ENCODE results near the gene LRRC17. TPM values are rescaled to one million over a fixed set of nuclear protein-coding genes. Genes with fewer than 3 reads are reported as not detected.

LRRC17 gene
- total and polyA plus RNA-seq, 10 of the 15 experiments (the other 5 are each of a cell fraction or from before 2014, with no cell fraction given) = 0.06 to 0.31 (median 0.10) TPM; not detected in 5

GRCh38 chr7:102992509-102992937, 79.7 kb downstream of the LRRC17 start:
- Histone ChIP-seq H4K20me1 (ENCODE audit: control insufficient read depth, insufficient read depth) (no peaks in the 10 kb centered on the region), H3K36me3 (ENCODE audit: control insufficient read depth in 2 of 2, insufficient read depth in 2 of 2, low read length in 1 of 2) (no peaks in the 10 kb centered on the region), H3K9ac (ENCODE audit: control insufficient read depth, insufficient read depth, low read length) (no peak overlapping the region), H3K9me3 (replicated peaks; ENCODE audit: control insufficient read depth, insufficient read depth, low read length) (no peaks in the 10 kb centered on the region; the same call in 2 of the 3 replicates), H2AFZ (ENCODE audit: control insufficient read depth, low read depth, low read length) (no peak overlapping the region), H3K27ac (ENCODE audit: control insufficient read depth, insufficient read depth) (no peak overlapping the region), H3K79me2 (ENCODE audit: control insufficient read depth, insufficient read depth, low read length) (no peaks in the 10 kb centered on the region), H3K4me3 (no peak overlapping the region), H3K4me2 (ENCODE audit: control insufficient read depth, insufficient read depth) (no peak overlapping the region), H3K27me3 (replicated peaks in 1 of 2; ENCODE audit: control insufficient read depth in 2 of 2, insufficient read depth in 2 of 2, low read length in 1 of 2) (peaks cover 0 to 3% of the 10 kb centered on the region in 2 experiments; a peak in 2 of 4 replicates), H3K4me1 (ENCODE audit: control insufficient read depth, insufficient read depth, low read length) (no peaks in the 10 kb centered on the region)
- ChIA-PET CTCF (no interaction called here), RAD21 (ENCODE audit: unreplicated experiment) (interaction anchor here (1.5 kb wide), 1 partner anchor 70 kb away, joined by 3 read pairs; no protein-coding TSS in a partner anchor), SMC1A (ENCODE audit: uncharacterized antibody, unreplicated experiment) (no interaction called here), POLR2A (no interaction called here)
- in situ Hi-C loops (cut with MboI) = no loop called here
- TF ChIP-seq PRDM15 (CRISPR knock-in tag; IDR thresholded peaks at IDR 0.05) = no peak
- TF ChIP-seq BMI1 (IDR thresholded peaks at IDR 0.05; ENCODE audit: borderline replicate concordance) = no peak
- no peak for TF ChIP-seq PBX3 (IDR thresholded peaks at IDR 0.05; ENCODE audit: insufficient replicate concordance, low read depth, low read length)
- no peak for TF ChIP-seq MYC (IDR thresholded peaks at IDR 0.05; ENCODE audit: insufficient read depth, insufficient read length, insufficient replicate concordance, low read length, severe bottlenecking)
- no peak for TF ChIP-seq HDAC2 (IDR thresholded peaks at IDR 0.05)
- TF ChIP-seq RB1 (IDR thresholded peaks at IDR 0.05; ENCODE audit: borderline replicate concordance) = no peak
- no peak for TF ChIP-seq RAD51 (IDR thresholded peaks at IDR 0.05)
- TF ChIP-seq NKRF (conservative IDR thresholded peaks at IDR 0.05) = no peak
- no peak for TF ChIP-seq MTA2 (IDR thresholded peaks at IDR 0.05; ENCODE audit: low read depth)
- TF ChIP-seq STAT3 (IDR thresholded peaks at IDR 0.05; ENCODE audit: low read depth, low read length) = no peak
- TF ChIP-seq IRF4 (IDR thresholded peaks at IDR 0.05; ENCODE audit: low read depth, low read length) = no peak
- TF ChIP-seq MYB (IDR thresholded peaks at IDR 0.05; ENCODE audit: borderline replicate concordance, low read depth, low read length) = no peak
- TF ChIP-seq SIN3A (IDR thresholded peaks at IDR 0.05; ENCODE audit: low read depth, low read length) = no peak
- FAIRE-seq (no peak), ATAC-seq (no peak), DNase-seq (ENCODE audit: low read depth, low spot score) (no peak)
- no TSS peak for BruUV-seq (replicated peaks)
- 37% methylated on average over 5 of the region's 5 CpGs for WGBS (ENCODE audit: insufficient coverage, insufficient replicate concordance, low lambda C conversion rate, missing lambda C conversion rate)
- intact Hi-C loops (cut with micrococcal nuclease; ENCODE audit: unreplicated experiment) = no loop called here

Measured in GM12878 (cell line).